Measurements from ENCODE around the gene ZNF598. TPM values are rescaled to one million over a fixed set of nuclear protein-coding genes. Genes with fewer than 3 reads are reported as not detected.

The ZNF598 gene
- total and polyA plus RNA-seq, 2 of the 13 experiments (the other 11 are each of a cell fraction or from before 2014, with no cell fraction given), result 13.5 to 14.2 TPM

DNA sequence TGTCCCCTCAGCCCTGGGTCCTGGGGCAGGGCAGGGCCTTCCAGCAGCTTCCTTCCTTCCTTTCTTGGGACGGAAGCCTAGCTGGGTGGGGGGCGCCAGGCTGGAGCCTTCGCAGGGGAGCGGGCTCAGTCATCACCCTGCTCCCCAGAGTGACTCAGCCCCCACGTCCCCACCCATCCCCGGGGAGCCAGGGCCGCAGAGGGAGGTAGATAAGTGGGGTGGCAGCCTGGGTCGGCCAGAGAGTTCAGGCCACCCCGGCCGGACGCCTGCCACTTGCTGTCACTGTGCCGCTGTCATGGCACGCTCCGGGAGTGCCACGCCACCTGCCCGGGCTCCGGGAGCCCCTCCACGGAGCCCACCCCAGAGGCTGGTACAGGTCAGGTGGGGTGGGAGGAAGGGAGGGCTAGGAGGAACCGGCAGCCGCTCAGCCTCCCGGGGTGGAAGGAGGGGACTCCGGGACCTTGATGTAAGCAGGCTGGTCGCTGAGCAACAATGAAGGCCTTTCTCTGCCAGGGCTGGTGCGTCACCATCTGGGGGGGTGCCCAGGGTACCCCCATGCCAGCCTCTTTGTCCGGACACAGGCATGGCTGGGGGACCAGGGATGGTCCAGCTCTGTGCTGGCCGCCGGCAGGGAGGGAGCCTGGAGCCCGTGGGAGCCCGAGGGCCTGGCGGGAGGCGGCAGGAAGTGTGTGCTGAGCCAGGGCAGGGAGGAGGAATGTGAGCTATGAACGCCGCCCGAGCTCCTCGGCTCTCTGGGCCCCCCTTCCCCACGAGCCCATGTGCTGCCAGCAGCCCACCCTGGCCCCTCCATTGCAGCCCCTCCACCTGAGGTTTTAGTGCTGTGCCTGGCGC lies 23.7 kb upstream of the ZNF598 start (continued):
- TF ChIP-seq, protein P1, sequence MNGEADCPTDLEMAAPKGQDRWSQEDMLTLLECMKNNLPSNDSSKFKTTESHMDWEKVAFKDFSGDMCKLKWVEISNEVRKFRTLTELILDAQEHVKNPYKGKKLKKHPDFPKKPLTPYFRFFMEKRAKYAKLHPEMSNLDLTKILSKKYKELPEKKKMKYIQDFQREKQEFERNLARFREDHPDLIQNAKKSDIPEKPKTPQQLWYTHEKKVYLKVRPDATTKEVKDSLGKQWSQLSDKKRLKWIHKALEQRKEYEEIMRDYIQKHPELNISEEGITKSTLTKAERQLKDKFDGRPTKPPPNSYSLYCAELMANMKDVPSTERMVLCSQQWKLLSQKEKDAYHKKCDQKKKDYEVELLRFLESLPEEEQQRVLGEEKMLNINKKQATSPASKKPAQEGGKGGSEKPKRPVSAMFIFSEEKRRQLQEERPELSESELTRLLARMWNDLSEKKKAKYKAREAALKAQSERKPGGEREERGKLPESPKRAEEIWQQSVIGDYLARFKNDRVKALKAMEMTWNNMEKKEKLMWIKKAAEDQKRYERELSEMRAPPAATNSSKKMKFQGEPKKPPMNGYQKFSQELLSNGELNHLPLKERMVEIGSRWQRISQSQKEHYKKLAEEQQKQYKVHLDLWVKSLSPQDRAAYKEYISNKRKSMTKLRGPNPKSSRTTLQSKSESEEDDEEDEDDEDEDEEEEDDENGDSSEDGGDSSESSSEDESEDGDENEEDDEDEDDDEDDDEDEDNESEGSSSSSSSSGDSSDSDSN (CRISPR knock-in tag; IDR thresholded peaks at IDR 0.05), result peak; percentile 63; the same call in 1 of the 2 replicates
- peak; percentile 59 for TF ChIP-seq HNRNPK (IDR thresholded peaks at IDR 0.05; ENCODE audit: low read depth, low read length, poor library complexity, severe bottlenecking)
- no peak for TF ChIP-seq ARHGAP35 (CRISPR knock-in tag; IDR thresholded peaks at IDR 0.05; ENCODE audit: borderline replicate concordance)
- TF ChIP-seq, protein P2, sequence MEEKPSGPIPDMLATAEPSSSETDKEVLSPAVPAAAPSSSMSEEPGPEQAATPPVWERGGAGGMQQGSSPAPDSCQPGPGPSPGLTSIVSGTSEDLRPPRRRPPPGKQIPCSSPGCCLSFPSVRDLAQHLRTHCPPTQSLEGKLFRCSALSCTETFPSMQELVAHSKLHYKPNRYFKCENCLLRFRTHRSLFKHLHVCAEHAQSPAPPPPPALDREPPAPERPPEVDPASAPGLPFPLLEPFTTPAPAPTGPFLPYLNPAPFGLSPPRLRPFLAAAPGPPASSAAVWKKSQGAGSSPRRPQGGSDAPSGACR (CRISPR knock-in tag; IDR thresholded peaks at IDR 0.05), result no peak
- no peak for TF ChIP-seq ZC3H4 (CRISPR knock-in tag; IDR thresholded peaks at IDR 0.05; ENCODE audit: borderline replicate concordance)
- TF ChIP-seq GABPB1 (CRISPR knock-in tag; IDR thresholded peaks at IDR 0.05), result peak; percentile 74
- TF ChIP-seq, protein P3, sequence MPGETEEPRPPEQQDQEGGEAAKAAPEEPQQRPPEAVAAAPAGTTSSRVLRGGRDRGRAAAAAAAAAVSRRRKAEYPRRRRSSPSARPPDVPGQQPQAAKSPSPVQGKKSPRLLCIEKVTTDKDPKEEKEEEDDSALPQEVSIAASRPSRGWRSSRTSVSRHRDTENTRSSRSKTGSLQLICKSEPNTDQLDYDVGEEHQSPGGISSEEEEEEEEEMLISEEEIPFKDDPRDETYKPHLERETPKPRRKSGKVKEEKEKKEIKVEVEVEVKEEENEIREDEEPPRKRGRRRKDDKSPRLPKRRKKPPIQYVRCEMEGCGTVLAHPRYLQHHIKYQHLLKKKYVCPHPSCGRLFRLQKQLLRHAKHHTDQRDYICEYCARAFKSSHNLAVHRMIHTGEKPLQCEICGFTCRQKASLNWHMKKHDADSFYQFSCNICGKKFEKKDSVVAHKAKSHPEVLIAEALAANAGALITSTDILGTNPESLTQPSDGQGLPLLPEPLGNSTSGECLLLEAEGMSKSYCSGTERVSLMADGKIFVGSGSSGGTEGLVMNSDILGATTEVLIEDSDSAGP (CRISPR knock-in tag; IDR thresholded peaks at IDR 0.05; ENCODE audit: borderline replicate concordance), result no peak
- 0 out of 2 replicates have a peak, but pooled peaks have one; percentile 24 for TF ChIP-seq SMYD3 (CRISPR knock-in tag; IDR thresholded peaks at IDR 0.05)
- no peak for TF ChIP-seq ZNF329 (CRISPR knock-in tag; IDR thresholded peaks at IDR 0.05; ENCODE audit: low read depth)
- TF ChIP-seq, protein P4, sequence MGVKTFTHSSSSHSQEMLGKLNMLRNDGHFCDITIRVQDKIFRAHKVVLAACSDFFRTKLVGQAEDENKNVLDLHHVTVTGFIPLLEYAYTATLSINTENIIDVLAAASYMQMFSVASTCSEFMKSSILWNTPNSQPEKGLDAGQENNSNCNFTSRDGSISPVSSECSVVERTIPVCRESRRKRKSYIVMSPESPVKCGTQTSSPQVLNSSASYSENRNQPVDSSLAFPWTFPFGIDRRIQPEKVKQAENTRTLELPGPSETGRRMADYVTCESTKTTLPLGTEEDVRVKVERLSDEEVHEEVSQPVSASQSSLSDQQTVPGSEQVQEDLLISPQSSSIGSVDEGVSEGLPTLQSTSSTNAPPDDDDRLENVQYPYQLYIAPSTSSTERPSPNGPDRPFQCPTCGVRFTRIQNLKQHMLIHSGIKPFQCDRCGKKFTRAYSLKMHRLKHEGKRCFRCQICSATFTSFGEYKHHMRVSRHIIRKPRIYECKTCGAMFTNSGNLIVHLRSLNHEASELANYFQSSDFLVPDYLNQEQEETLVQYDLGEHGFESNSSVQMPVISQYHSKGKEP (CRISPR knock-in tag; IDR thresholded peaks at IDR 0.05), result no peak
- TF ChIP-seq, protein P5, sequence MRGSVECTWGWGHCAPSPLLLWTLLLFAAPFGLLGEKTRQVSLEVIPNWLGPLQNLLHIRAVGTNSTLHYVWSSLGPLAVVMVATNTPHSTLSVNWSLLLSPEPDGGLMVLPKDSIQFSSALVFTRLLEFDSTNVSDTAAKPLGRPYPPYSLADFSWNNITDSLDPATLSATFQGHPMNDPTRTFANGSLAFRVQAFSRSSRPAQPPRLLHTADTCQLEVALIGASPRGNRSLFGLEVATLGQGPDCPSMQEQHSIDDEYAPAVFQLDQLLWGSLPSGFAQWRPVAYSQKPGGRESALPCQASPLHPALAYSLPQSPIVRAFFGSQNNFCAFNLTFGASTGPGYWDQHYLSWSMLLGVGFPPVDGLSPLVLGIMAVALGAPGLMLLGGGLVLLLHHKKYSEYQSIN (CRISPR knock-in tag; IDR thresholded peaks at IDR 0.05; ENCODE audit: borderline replicate concordance), result no peak
- TF ChIP-seq ADNP (CRISPR knock-in tag; IDR thresholded peaks at IDR 0.05), result no peak
- TF ChIP-seq GATA4 (IDR thresholded peaks at IDR 0.05; ENCODE audit: borderline replicate concordance, low read depth), result no peak
- TF ChIP-seq RBFOX2 (IDR thresholded peaks at IDR 0.05; ENCODE audit: low read depth, low read length), result peak; percentile 1; the same call in 1 of the 2 replicates
- peak; percentile 82 for TF ChIP-seq TEAD3 (CRISPR knock-in tag; optimal IDR thresholded peaks at IDR 0.05; ENCODE audit: borderline replicate concordance)
- TF ChIP-seq YY1 (IDR thresholded peaks at IDR 0.05; ENCODE audit: insufficient read depth, insufficient replicate concordance, low read depth, low read length), result no peak
- TF ChIP-seq PAF1 (CRISPR knock-in tag; IDR thresholded peaks at IDR 0.05), result no peak
- TF ChIP-seq CREB1 (IDR thresholded peaks at IDR 0.05), result no peak
- TF ChIP-seq CREB1 (CRISPR knock-in tag; IDR thresholded peaks at IDR 0.05), result no peak
- peak; percentile 13; the same call in 1 of the 2 replicates for TF ChIP-seq HOXA3 (CRISPR knock-in tag; IDR thresholded peaks at IDR 0.05)
- peak; percentile 14; the same call in 1 of the 2 replicates for TF ChIP-seq ZNF788 (CRISPR knock-in tag; IDR thresholded peaks at IDR 0.05; ENCODE audit: borderline replicate concordance)
- 0 out of 2 replicates have a peak, but pooled peaks have one; percentile 51 for TF ChIP-seq ETV6 (CRISPR knock-in tag; conservative IDR thresholded peaks at IDR 0.05)

All from HepG2 (cell line).